Fibroblast of mammary gland (primary cell): ENCODE measurements around the gene CDH15.
"Not testable (repeated sequence)": the region's sequence is repeated elsewhere in the genome, so short reads cannot be mapped to it uniquely, and the experiment has no call there.

Experiments
- DNase-seq: peaks from one replicate; pipeline ENCODE4 v3.0.0-alpha.2; 2010; ENCODE audit warnings: low read depth
- H3K4me3 ChIP-seq: 2 replicates; pipeline ENCODE4 v1.5.1; 2011; ENCODE audit warnings: low read depth, mild to moderate bottlenecking, low read length, moderate library complexity; ENCODE audit not compliant: control insufficient read depth
- CTCF ChIP-seq: conservative IDR thresholded peaks from 2 replicates; pipeline ENCODE4 v1.5.1; 2011; ENCODE audit warnings: low read depth, low read length, inconsistent platforms; ENCODE audit not compliant: control insufficient read depth, insufficient read depth

The CDH15 gene

GRCh38 chr16:89232107-89232506, 60.6 kb downstream of the CDH15 start:
- H3K4me3 ChIP-seq, result no peak overlapping the region
- DNase-seq, result no peak
- TF ChIP-seq CTCF, result no peak

GRCh38 chr16:89233678-89234490, 62.3 kb downstream of the CDH15 start:
- TF ChIP-seq CTCF, result no peak
- no peak for DNase-seq
- no peak overlapping the region for H3K4me3 ChIP-seq

- no peak for DNase-seq
- TF ChIP-seq CTCF, result no peak
- no peak overlapping the region for H3K4me3 ChIP-seq
These were observed 66.2 kb downstream of the CDH15 start for GRCh38 chr16:89237733-89238132.

- DNase-seq, result peak; percentile 79
- peak overlapping the region; percentile 97 for H3K4me3 ChIP-seq
- no peak for TF ChIP-seq CTCF
These were observed 69.8 kb downstream of the CDH15 start for GRCh38 chr16:89241187-89242007.

- DNase-seq, result no peak
- no peak overlapping the region for H3K4me3 ChIP-seq
- no peak for TF ChIP-seq CTCF
These were observed 71.2 kb downstream of the CDH15 start for GRCh38 chr16:89242795-89243200.

GRCh38 chr16:89243664-89244063, 72.1 kb downstream of the CDH15 start:
- DNase-seq, result no peak
- no peak for TF ChIP-seq CTCF
- H3K4me3 ChIP-seq, result no peak overlapping the region

GRCh38 chr16:89244264-89244663, 72.7 kb downstream of the CDH15 start:
- DNase-seq, H3K4me3 ChIP-seq: not testable (repeated sequence)
